Transverse colon (tissue), 4 donors: ENCODE results near the gene LRRC3. TPM values are rescaled to one million over a fixed set of nuclear protein-coding genes. Genes with fewer than 3 reads are reported as not detected.

Experiments used
- DNase-seq: peaks from one replicate; pipeline ENCODE4 v3.0.0-alpha.2; 2019
- H3K27ac ChIP-seq, 4 donors: fragments of 200-600 bp; sonication (generic); 2 replicates each; pipeline ENCODE4 v1.5.1; 2016 to 2018; ENCODE audit warnings: inconsistent platforms in 4 of 4
- H3K27me3 ChIP-seq: fragments of 200-600 bp; sonication (generic); 2 replicates; pipeline ENCODE4 v1.5.1; 2017; ENCODE audit warnings: inconsistent platforms
- H3K36me3 ChIP-seq, 4 donors: fragments of 200-600 bp; sonication (generic); 2 replicates each; pipeline ENCODE4 v1.5.1; 2017 to 2019; ENCODE audit warnings: inconsistent platforms in 4 of 4
- H3K4me1 ChIP-seq, 4 donors: fragments of 200-600 bp; sonication (generic); 2 replicates each; pipeline ENCODE4 v1.5.1; 2017 to 2020; ENCODE audit warnings: inconsistent platforms in 4 of 4
- H3K4me3 ChIP-seq, 4 donors: fragments of 200-600 bp; sonication (generic); 1 replicate in 1 of 4; 2 replicates in 3 of 4; pipeline versions ENCODE4 v1.5.1 to v1.6.1; 2017 to 2019; ENCODE audit warnings: inconsistent platforms in 4 of 4
- H3K9me3 ChIP-seq, 2 donors: fragments of 200-600 bp; sonication (generic); 2 replicates each; pipeline ENCODE4 v1.5.1; 2017 to 2019; ENCODE audit warnings: inconsistent platforms in 2 of 2
- CTCF ChIP-seq, 5 experiments: fragments of 200-600 bp in 3 of 5; fragments of 450-650 bp in 2 of 5; sonication (generic) in 3 of 5; IDR thresholded peaks; 1 replicate in 2 of 5; 2 replicates in 3 of 5; pipeline ENCODE4 v1.5.1; 2016 to 2017; ENCODE audit warnings: antibody characterized with exemption in 5 of 5, inconsistent platforms in 3 of 5, mild to moderate bottlenecking in 2 of 5, moderate library complexity in 1 of 5
- EP300 ChIP-seq: sonication (generic); formaldehyde crosslinking; IDR thresholded peaks from one replicate; pipeline ENCODE4 v1.6.1; 2017; ENCODE audit warnings: antibody characterized with exemption, low read depth
- POLR2A ChIP-seq: fragments of 450-650 bp; IDR thresholded peaks from one replicate; pipeline ENCODE4 v1.6.1; 2016; ENCODE audit warnings: antibody characterized with exemption, mild to moderate bottlenecking, moderate library complexity
- POLR2AphosphoS5 ChIP-seq, 3 donors: sonication (generic); formaldehyde crosslinking; IDR thresholded peaks; one replicate each; pipeline ENCODE4 v1.6.1; 2016; ENCODE audit warnings: antibody characterized with exemption in 3 of 3
- WGBS, 2 donors: methylation state at CpG; one replicate each; pipeline ENCODE4 v1.1.5; 2018; ENCODE audit warnings: low coverage in 1 of 2; 5-methylcytosine and 5-hydroxymethylcytosine counted together
- in situ Hi-C, 4 donors: fragments of 200-750 bp; cut with MboI; loops; one replicate each; pipeline versions ENCODE4 v1.15.0 to v1.15.1; 2017; ENCODE audit warnings: low sequenced_read_pairs in 3 of 4, low pct_ligation_motif_present in 1 of 4, low pct_unique_long_range_greater_than_20kb in 1 of 4
- intact Hi-C: fragments of 100-400 bp; cut with DNase I; formaldehyde crosslinking; loops from one replicate; pipeline ENCODE4 v1.15.1; 2023; ENCODE audit warnings: low total_unique reads
- total RNA-seq, 4 donors: library from RNA; depleted of rRNA; stranded (reverse); fragments of >200 nt; gene quantifications; one replicate each; pipeline ENCODE4 v1.1.0, GENCODE V29; 2016

LRRC3 gene
- total RNA-seq, 4 donors from 2014 or later = 4.4 to 6.7 (median 5.1) TPM

GRCh38 chr21:44441041-44441400 is 14.3 kb upstream of the LRRC3 start:
- Histone ChIP-seq H3K27ac (no peak overlapping the region), H3K9me3 (no peaks in the 10 kb centered on the region), H3K27me3 (peaks cover 16% of the 10 kb centered on the region), H3K4me1 (peaks cover 4 to 15% (median 8%) of the 10 kb centered on the region in 4 donors), H3K4me3 (no peak overlapping the region), H3K36me3 (no peaks in the 10 kb centered on the region)
- no peak for TF ChIP-seq EP300
- TF ChIP-seq CTCF (IDR thresholded peaks at IDR 0.05) = no peak
- no peak for TF ChIP-seq POLR2AphosphoS5 (IDR thresholded peaks at IDR 0.05)
- TF ChIP-seq POLR2A = no peak
- WGBS, 2 donors = 83% methylated on average over 9 of the region's 10 CpGs; no CpG with 5 or more reads in 1 of the 2 donors
- no peak for DNase-seq
- in situ Hi-C loops (no loop called here), intact Hi-C loops (no loop called here)

GRCh38 chr21:44441581-44442265 is 13.6 kb upstream of the LRRC3 start:
- in situ Hi-C loops (no loop called here), intact Hi-C loops (no loop called here)
- 87% methylated on average over 20 of the region's 20 CpGs; no CpG with 5 or more reads in 1 of the 2 donors for WGBS, 2 donors
- no peak overlapping the region for H3K27ac ChIP-seq
- H3K36me3 ChIP-seq = no peaks in the 10 kb centered on the region
- H3K4me1 ChIP-seq = peaks cover 4 to 15% (median 8%) of the 10 kb centered on the region in 4 donors
- no peak overlapping the region for H3K4me3 ChIP-seq
- DNase-seq = no peak
- H3K27me3 ChIP-seq = peaks cover 16% of the 10 kb centered on the region
- TF ChIP-seq POLR2AphosphoS5 (IDR thresholded peaks at IDR 0.05) = no peak
- no peak for TF ChIP-seq EP300
- TF ChIP-seq POLR2A = no peak
- no peak for TF ChIP-seq CTCF (IDR thresholded peaks at IDR 0.05)
- H3K9me3 ChIP-seq = no peaks in the 10 kb centered on the region

- WGBS, 2 donors = 75% methylated on average over 19 of the region's 19 CpGs; no CpG with 5 or more reads in 1 of the 2 donors
- H3K27me3 ChIP-seq = peaks cover 17% of the 10 kb centered on the region
- no peak overlapping the region for H3K4me3 ChIP-seq
- intact Hi-C loops (no loop called here), in situ Hi-C loops (no loop called here)
- no peak for DNase-seq
- TF ChIP-seq POLR2AphosphoS5 (IDR thresholded peaks at IDR 0.05) (no peak), EP300 (no peak), CTCF (IDR thresholded peaks at IDR 0.05) (no peak), POLR2A (no peak)
- H3K4me1 ChIP-seq = peaks cover 4 to 15% (median 8%) of the 10 kb centered on the region in 4 donors
- H3K9me3 ChIP-seq = no peaks in the 10 kb centered on the region
- no peaks in the 10 kb centered on the region for H3K36me3 ChIP-seq
- H3K27ac ChIP-seq = no peak overlapping the region
Measured at GRCh38 chr21:44442266-44443125, 12.8 kb upstream of the LRRC3 start.

GRCh38 chr21:44443291-44443890 is 11.9 kb upstream of the LRRC3 start:
- no peaks in the 10 kb centered on the region for H3K9me3 ChIP-seq
- 67 to 76% methylated on average over 5 to 17 of the region's 17 CpGs for WGBS, 2 donors
- no peak overlapping the region for H3K4me3 ChIP-seq
- H3K4me1 ChIP-seq = peaks cover 0 to 8% (median 5%) of the 10 kb centered on the region in 4 donors
- intact Hi-C loops (no loop called here), in situ Hi-C loops (no loop called here)
- no peak for DNase-seq
- TF ChIP-seq CTCF (IDR thresholded peaks at IDR 0.05) = no peak
- no peak for TF ChIP-seq POLR2A
- TF ChIP-seq EP300 = no peak
- TF ChIP-seq POLR2AphosphoS5 (IDR thresholded peaks at IDR 0.05) = no peak
- no peaks in the 10 kb centered on the region for H3K36me3 ChIP-seq
- no peak overlapping the region for H3K27ac ChIP-seq
- H3K27me3 ChIP-seq = peaks cover 21% of the 10 kb centered on the region
